ENCODE results near the gene TSPAN33. TPM values are rescaled to one million over a fixed set of nuclear protein-coding genes. Genes with fewer than 3 reads are reported as not detected.

Gene TSPAN33
- polyA plus RNA-seq, 1 of the 3 experiments (the other 2 are of a cell fraction) = 6.9 TPM

DNA sequence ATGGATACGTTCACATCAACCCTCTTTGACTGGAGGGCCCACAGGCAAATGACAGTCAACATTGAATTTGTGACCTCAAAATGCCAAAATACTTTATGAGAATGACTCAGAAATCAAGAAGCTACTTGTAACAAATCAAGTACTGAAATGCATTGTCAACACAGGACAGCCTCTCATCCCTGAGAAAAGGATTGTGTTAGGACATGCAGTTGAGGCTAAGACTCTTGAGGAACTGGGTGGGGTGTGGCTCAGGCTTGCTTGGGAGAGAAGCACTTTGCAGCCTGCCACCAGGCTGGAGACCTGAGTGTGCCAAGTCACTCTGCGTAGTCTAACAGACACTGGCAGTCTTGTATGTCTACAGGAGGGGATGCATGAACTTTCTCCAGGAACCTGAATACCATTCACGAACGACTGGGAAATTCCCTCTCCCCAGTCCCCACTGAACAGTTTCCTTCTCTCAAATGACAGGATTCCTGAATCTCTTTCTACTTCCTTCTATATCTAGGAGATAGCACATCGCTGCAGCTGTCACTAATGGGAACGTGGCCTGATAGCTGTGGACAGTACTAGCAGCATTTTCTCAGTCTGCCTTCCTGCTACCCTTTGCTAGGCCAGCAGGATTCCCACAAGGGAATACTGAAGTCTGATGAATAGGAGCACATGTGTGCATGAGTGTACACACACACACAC is 40.6 kb downstream of the TSPAN33 start:
- H3K36me3 ChIP-seq (replicated peaks in 1 of 2; ENCODE audit: control insufficient read depth in 1 of 2, insufficient read depth in 2 of 2, low read length in 1 of 2) = no peaks in the 10 kb centered on the region
- H4K20me1 ChIP-seq (ENCODE audit: insufficient read depth) = peaks cover 6% of the 10 kb centered on the region; the same call in 1 of the 2 replicates
- no peak overlapping the region for H2AFZ ChIP-seq (ENCODE audit: low read depth)
- no peaks in the 10 kb centered on the region for H3K9me2 ChIP-seq
- no peaks in the 10 kb centered on the region for H3F3A ChIP-seq (replicated peaks; ENCODE audit: insufficient read depth)
- WGBS (ENCODE audit: low lambda C conversion rate) = 90% methylated on average over 6 of the region's 6 CpGs
- H3K79me2 ChIP-seq (ENCODE audit: insufficient read depth) = peaks cover 10% of the 10 kb centered on the region
- H3K9ac ChIP-seq = no peak overlapping the region
- POLR2A ChIA-PET = no interaction called here
- H3K4me2 ChIP-seq = no peak overlapping the region
- H3K4me3 ChIP-seq (ENCODE audit: low read depth in 2 of 2, low read length in 1 of 2) = no peak overlapping the region
- H3K4me1 ChIP-seq (ENCODE audit: control insufficient read depth in 1 of 2, insufficient read depth in 2 of 2, low read depth in 1 of 2, low read length in 1 of 2) = peaks cover 0 to 14% of the 10 kb centered on the region in 2 experiments; a peak in 2 of 4 replicates
- TF ChIP-seq POLR2AphosphoS5 (IDR thresholded peaks at IDR 0.05; ENCODE audit: low read depth, low read length) (no peak), GABPA (IDR thresholded peaks at IDR 0.05; ENCODE audit: low read depth) (no peak), CTCF (IDR thresholded peaks at IDR 0.05) (no peak), NFIC (IDR thresholded peaks at IDR 0.05; ENCODE audit: borderline replicate concordance) (no peak), GATA2 (CRISPR knock-in tag; IDR thresholded peaks at IDR 0.05) (no peak)
- no peaks in the 10 kb centered on the region for H3K9me3 ChIP-seq
- DNase-seq = no peak
- no peaks in the 10 kb centered on the region for H3K27me3 ChIP-seq (ENCODE audit: insufficient read depth)
- CTCF ChIA-PET = interaction anchor here (0.6 to 2.1 kb wide), 3 partner anchors 21 to 129 kb away, joined by 3 to 7 read pairs (median 6); no protein-coding TSS in a partner anchor
- H3K27ac ChIP-seq (ENCODE audit: low read depth in 2 of 2, low read length in 1 of 2) = no peak overlapping the region

DNA sequence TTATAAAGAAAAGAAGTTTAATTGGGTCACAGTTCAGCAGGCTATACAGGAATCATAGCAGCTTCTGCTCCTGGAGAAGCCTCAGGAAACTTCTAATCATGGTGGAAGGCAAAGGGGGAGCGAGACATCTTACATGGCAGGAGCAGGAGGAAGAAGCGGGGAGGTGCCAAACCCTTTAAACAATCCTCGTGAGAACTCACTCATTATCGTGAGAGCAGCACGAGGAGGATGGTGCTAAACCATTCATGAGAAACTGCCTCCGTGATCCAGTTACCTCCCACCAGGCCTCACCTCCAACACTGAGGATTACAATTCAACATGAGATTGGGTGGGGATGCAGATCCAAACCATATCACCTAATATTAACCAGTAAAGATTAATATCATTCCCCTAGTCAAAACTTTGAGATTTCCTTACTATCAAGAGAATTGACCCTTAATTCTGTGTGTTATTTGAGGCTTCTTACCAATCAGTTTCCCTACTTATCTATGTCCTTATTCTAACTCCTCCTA is 42.3 kb downstream of the TSPAN33 start:
- CTCF ChIA-PET = interaction anchor here (0.9 to 2.1 kb wide), 4 partner anchors 23 to 113 kb away, joined by 3 to 7 read pairs (median 4); no protein-coding TSS in a partner anchor

More for the DNA sequence above, 42.3 kb downstream of the TSPAN33 start:
- peaks cover 18% of the 10 kb centered on the region for H4K20me1 ChIP-seq (ENCODE audit: insufficient read depth)
- H3K9me2 ChIP-seq = no peaks in the 10 kb centered on the region
- no peak overlapping the region for H2AFZ ChIP-seq (ENCODE audit: low read depth)
- POLR2A ChIA-PET = interaction anchor here (0.6 kb wide), 1 partner anchor 102 kb away, joined by 3 read pairs; no protein-coding TSS in a partner anchor
- H3F3A ChIP-seq (replicated peaks; ENCODE audit: insufficient read depth) = no peaks in the 10 kb centered on the region
- 97% methylated on average over 6 of the region's 6 CpGs for WGBS (ENCODE audit: low lambda C conversion rate)
- H3K4me3 ChIP-seq (ENCODE audit: low read depth in 2 of 2, low read length in 1 of 2) = no peak overlapping the region
- peaks cover 0 to 20% of the 10 kb centered on the region in 2 experiments; a peak in 2 of 4 replicates for H3K4me1 ChIP-seq (ENCODE audit: control insufficient read depth in 1 of 2, insufficient read depth in 2 of 2, low read depth in 1 of 2, low read length in 1 of 2)
- H3K36me3 ChIP-seq (replicated peaks in 1 of 2; ENCODE audit: control insufficient read depth in 1 of 2, insufficient read depth in 2 of 2, low read length in 1 of 2) = no peaks in the 10 kb centered on the region
- no peaks in the 10 kb centered on the region for H3K9me3 ChIP-seq
- no peak for TF ChIP-seq MEF2A (IDR thresholded peaks at IDR 0.05; ENCODE audit: borderline replicate concordance, low read depth)
- no peak for TF ChIP-seq ZBTB33 (IDR thresholded peaks at IDR 0.05; ENCODE audit: borderline replicate concordance, low read depth)
- no peak for TF ChIP-seq YY1 (IDR thresholded peaks at IDR 0.05; ENCODE audit: low read depth)
- TF ChIP-seq FOXJ3 (CRISPR knock-in tag; IDR thresholded peaks at IDR 0.05) = no peak
- TF ChIP-seq CTCF (IDR thresholded peaks at IDR 0.05) = no peak
- TF ChIP-seq RXRA (IDR thresholded peaks at IDR 0.05; ENCODE audit: borderline replicate concordance, low read depth) = no peak
- TF ChIP-seq GATA2 (CRISPR knock-in tag; IDR thresholded peaks at IDR 0.05) = no peak
- TF ChIP-seq FOSL2 (IDR thresholded peaks at IDR 0.05; ENCODE audit: borderline replicate concordance, low read depth) = no peak
- TF ChIP-seq, protein P1, sequence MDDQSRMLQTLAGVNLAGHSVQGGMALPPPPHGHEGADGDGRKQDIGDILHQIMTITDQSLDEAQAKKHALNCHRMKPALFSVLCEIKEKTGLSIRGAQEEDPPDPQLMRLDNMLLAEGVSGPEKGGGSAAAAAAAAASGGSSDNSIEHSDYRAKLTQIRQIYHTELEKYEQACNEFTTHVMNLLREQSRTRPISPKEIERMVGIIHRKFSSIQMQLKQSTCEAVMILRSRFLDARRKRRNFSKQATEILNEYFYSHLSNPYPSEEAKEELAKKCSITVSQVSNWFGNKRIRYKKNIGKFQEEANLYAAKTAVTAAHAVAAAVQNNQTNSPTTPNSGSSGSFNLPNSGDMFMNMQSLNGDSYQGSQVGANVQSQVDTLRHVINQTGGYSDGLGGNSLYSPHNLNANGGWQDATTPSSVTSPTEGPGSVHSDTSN (IDR thresholded peaks at IDR 0.05) = no peak
- no peak for TF ChIP-seq SMC3 (IDR thresholded peaks at IDR 0.05; ENCODE audit: low read depth, low read length)
- no peak for TF ChIP-seq NRF1 (IDR thresholded peaks at IDR 0.05; ENCODE audit: low read depth, low read length)
- TF ChIP-seq TEAD4 (IDR thresholded peaks at IDR 0.05; ENCODE audit: borderline replicate concordance, insufficient read depth) = no peak
- H3K79me2 ChIP-seq (ENCODE audit: insufficient read depth) = peaks cover 27% of the 10 kb centered on the region
- no peak overlapping the region for H3K27ac ChIP-seq (ENCODE audit: low read depth in 2 of 2, low read length in 1 of 2)
- H3K4me2 ChIP-seq = no peak overlapping the region
- no peak overlapping the region for H3K9ac ChIP-seq
- no peak for DNase-seq
- H3K27me3 ChIP-seq (ENCODE audit: insufficient read depth) = no peaks in the 10 kb centered on the region
